ENCODE measurements around the gene TGFBR3.
"Not testable (repeated sequence)": the region's sequence is repeated elsewhere in the genome, so short reads cannot be mapped to it uniquely, and the experiment has no call there.

TGFBR3 gene

DNA sequence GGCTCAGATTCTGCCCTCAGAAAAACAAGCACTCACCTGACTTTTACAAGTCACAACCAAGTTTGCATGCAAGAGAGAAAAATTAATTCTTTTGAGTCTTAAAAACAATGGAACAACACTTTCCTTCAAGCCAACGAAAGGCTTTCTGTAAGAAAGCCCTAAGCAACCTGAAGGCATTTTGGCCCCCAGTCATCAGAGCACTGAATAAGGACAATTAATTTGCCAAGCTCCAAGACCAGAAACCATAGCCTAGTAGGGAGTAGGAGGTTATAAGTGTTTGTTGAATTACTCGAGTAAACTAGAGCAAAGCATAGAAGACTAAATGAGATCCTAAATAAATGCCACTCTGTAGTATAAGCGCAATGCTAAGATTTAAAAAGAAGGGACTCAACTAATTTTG is 4.7 kb downstream of the TGFBR3 start:
- no peak for FAIRE-seq

DNA sequence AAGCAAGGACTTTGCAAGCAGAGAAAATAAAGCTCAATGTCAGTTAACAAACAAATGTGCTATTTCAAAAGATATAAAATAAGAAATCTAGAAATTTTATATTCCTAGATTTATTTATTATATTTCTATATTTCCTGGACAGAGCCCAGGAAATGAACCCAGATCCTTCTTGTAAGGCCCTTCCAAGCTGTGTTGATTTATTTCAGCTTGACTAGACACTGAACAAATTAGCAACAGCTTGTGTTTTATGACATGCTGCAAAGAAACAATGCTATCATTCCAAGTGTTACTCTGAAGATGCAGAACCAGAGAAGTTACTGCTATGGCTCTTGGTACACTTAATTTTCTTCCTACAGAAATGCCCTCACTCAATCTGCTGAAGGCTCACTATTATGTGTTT is 6.2 kb downstream of the TGFBR3 start:
- no peak for FAIRE-seq

DNA sequence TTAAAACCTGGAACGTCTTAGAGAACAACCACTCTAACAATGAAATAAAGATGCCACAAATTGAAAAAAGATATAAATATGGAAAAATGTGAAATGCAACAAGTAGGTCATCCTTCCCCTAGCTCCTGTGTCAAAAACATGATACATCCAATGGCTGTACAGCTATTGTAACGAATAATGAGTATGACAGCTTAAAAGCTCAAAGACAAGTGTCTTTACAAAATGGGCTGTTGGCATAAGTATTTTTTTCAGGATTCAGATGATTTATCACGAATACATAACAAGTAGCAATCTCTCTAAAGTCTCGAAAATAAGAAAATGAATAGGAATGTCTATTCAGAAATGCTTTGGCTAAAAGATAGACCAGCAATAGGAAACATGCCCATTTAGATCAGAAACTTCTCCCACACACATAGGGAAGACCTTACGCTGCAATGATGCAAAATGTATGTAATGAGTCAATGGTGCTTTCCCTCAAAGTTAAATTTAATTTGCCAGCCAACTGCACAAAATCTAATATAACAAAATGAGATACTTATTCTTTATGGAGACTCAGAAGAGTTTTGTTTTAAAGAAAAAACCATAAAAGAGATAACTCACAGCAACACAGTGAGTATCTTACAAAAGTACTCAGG is 8.3 kb downstream of the TGFBR3 start:
- no peak for FAIRE-seq

DNA sequence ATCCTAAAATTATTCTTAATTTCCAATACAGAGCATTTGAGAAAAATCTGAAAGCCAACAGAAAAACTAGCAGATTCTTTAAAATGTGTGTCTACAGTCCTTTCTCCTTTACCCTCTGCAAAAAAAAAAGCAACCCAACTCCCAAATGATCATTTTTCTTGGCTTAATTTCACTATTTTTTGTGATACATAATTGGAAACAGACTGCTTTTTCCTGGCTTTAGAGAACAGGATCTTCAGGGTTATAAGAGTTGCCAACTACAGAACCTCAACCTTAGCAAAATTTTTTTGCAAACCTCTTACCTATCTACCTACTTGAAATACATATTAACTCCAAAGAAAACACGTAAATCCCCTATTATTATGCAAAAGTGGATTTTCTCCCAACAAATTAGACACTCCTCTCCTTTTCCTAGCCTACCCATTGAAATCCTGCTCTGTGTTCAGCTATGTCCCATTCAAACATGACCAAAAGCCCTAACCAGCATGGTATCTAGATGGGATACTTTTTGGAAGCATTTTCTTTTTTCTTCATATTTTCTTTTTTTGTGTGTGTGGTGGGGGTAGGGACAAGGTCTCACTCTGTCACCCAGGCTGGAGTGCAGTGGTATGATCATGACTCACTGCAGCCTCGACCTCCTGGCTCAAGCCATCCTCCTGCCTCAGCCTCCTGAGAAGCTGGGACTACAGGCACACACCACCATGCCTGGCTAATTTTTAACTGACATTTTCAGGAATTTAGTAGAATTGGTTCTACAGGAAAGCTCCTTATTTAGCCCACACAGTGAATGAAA is 9.0 kb downstream of the TGFBR3 start:
- FAIRE-seq: no peak

DNA sequence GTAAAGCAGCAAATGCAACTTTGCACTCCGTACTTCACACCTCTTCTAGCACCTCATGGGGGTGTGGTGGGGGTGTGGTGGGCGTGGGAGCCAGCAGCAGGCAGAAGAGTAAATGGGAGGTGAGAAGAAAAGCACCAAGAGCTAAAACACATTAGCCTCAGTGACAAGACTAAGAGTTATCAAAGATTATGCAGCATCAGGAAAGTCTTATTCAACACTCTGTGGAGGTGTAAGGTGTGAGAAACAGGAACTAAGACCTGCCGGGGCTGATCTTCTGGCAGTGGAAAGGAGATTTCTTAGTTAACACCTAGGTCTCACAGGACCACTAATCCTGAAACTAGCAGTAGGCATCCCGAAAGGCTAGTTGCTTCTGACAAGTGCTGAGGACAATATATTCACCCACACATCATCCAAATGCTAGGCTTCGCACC is 9.9 kb downstream of the TGFBR3 start:
- no peak for FAIRE-seq

DNA sequence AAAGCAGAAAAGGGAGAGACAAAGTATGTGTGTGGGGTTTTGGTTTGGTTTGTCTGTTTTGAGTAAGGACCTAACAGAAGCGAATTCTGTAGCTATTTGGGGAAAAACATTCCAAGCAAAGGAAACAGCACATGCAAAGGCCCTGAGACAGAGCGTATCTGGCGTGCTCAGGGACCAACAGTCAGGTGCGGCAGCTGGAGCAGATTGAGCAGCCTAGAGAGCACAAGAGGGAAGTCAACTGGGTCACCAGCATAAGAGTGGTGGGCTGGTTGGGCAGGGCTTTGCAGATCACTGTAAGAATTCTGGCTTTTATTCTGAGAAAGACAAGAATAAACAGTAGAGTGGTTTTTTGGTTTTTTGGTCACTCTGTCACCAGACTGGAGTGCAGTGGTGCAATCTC is 11.8 kb downstream of the TGFBR3 start:
- FAIRE-seq: no peak

DNA sequence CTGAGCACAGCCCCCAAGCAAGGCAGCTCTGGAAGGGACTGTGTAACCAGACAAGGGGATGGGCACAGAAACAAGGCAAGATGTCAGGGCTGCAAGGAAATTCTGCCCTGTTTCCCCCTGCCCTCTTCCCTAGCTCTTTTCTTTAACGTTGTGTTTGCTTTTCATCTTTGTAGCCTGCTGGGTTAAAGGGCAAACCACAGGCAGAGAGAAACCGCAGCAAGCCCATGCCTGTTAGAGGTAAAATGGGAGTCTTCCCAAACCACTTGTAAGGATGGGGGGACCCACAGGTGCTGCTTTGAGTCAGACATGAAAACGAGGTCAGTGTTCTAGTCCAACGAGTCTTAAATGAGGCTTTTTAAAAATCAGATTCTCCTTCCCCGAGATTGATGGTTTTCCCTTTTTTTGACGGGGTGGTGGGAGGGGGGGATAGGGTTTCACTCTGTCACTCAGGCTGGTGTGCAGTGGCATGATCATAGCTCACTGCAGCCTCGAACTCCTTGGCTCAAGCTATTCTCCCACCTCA is 13.3 kb downstream of the TGFBR3 start:
- no peak for FAIRE-seq

DNA sequence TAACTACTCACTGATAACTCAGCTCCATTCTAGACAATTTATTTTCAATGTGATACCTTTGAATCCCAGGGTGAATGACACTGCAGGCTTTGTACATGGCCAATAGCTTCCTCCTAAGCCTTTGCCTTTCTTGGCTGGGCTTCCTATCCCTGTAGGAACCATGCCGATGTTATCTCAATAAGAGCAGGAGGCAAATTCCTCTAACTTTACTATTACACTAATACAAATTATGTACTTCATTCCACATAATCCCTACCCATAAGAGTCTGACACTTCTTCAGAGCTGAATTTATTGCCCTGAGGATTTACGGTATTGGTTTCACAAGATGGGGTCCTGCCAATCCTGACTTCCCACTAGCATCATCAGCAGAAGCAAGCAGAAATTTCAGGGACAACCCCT is 14.0 kb downstream of the TGFBR3 start:
- FAIRE-seq: no peak

DNA sequence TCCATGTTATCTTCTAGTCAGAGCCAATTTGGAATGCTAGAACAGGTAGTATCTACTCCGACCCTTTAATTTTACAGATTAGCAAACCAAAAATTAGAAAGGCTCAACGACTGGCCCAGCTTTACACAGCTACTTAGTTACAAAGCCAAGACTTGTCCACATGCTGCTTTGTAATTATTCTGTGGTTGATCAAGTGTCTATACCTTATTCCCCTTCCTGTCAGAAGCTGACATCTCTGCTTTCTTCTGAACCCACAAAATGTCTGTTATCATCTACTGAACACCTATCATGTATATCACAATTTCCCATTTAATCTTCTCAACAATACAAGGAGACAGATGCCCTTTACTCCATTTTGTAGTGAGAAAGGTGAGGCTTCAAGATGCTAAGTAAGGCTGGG is 15.6 kb downstream of the TGFBR3 start:
- FAIRE-seq: no peak

DNA sequence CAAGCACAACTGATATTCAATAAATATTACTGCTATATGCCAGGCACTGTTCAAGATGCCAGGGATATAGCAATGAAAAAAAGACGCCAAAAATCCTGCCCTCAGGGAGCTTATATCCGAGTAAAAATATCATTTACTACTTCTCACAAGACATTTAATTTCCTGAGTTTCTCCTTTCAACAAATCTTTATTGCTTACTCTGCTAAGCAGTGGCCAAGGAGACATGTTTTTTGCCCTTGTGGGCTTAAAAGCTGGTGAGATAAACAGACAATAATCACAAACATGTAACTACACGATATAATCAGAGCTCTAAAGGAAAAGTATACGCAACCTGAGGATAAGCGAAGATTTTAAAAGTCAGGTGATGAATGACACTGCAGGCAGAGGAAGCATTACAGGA is 19.5 kb downstream of the TGFBR3 start:
- no peak for FAIRE-seq

DNA sequence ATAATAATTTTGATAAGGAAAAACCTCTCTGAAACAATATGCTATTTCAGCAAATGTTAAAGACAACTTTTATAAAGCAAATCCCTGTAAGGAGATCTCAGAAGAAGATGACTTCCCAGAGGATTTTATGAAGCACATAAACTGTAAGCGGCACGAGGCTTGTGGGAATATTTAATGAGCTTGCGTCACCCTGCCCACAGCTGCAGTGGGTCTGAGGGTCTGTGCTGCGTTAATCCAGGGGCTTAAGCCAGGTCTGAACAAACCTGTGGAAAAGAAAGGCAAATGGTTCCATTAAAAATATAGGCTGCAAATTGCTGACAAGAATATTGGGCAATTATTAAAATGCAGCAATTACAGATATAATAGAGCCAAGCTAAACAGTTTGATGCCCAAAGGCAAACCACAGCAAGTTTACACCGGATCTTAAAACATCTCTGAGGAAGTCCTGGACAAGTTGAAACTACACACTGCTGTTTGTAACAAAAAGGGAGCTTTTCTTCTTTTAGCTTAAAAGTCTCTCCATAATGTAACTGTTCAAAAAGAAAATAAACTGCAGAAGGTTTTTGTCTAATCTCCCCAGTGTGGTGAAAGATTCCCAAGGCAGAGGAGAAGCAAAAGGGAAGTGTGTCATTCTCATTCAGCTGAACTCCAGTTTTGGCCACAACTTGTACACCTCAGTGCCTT is 21.8 kb downstream of the TGFBR3 start:
- FAIRE-seq: no peak

DNA sequence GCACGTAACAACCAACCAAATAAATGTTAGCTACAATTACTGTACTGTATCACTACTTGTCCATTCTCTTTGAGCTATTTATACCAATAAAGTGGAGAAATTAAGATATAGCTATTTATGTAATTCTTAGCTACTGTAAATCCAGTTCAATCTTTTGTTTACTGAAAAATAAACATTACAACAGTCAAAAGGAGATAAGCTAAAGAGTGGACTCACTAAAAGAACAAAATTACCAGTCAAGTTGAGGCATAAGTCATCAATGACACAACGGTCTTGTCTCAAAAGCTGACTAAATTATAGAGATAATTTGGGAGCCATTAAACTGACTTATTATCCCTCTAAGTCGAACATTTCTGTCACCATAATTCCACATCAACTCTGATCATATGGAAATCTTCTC is 22.5 kb downstream of the TGFBR3 start:
- no peak for FAIRE-seq

DNA sequence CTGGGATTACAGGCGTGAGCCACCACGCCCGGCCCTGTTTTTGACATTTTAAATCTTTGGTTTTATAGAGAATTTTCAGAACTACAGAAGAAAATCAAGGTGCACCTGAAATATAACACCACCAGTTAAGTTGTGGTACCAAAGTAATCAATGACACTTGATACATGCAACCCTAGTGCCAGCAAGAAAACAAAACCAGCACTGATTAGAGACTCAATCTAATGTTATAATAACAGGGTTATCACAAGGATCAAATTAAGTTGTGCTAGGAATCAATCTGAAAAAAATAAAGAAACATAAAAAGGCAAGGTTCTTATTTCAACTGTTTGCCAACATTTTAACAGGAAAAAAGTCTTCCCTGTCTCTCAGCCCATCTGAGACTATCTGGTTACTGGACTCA is 23.8 kb downstream of the TGFBR3 start:
- no peak for FAIRE-seq

DNA sequence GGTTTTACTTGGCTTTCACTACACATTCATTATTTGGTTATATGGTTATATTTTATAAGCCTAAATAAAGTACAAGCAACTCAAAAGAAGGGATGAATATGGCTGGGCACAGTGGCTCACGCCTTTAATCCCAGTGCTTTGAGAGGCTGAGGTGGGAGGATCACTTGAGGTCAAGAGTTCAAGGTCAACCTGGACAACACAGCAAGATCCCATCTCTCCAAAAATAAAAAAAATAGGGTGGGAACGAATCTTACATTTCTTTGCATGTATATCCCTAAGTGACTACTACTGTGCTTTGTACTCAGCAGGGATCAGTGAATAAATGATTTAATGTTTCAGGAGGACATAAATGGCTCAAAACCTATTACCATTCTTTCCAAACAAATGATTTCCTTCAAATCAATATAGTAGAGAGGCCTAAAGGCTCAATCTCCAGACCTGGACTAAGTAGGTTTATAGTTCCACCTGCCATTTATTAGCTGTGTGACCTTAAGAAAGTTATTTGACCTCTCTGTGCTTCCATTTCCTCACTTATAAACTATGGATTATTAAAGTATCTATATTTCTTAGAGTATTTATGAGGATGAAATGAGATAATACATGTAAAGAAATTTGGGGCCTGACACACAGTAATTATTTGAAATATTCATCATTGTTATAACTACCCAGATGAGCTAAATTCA is 28.3 kb downstream of the TGFBR3 start:
- no peak for FAIRE-seq

DNA sequence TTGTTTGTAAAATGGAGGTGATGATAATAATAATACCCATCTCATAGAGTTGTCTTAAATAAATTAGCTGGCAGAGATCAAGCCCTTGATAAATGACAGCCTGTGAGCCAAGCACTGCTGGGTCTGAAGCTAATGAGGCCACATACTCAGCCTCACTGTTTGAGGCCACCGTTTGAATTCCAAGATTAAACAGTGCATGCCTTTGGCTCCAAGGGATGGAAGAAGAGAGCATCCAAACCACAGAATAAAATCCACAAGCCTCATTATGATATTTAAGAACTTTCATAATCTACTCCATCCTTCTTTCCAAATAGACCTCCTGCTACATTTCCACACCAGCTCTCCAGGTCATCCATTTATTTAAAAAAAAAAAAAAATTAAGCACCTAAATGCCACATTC is 29.0 kb downstream of the TGFBR3 start:
- FAIRE-seq: no peak

DNA sequence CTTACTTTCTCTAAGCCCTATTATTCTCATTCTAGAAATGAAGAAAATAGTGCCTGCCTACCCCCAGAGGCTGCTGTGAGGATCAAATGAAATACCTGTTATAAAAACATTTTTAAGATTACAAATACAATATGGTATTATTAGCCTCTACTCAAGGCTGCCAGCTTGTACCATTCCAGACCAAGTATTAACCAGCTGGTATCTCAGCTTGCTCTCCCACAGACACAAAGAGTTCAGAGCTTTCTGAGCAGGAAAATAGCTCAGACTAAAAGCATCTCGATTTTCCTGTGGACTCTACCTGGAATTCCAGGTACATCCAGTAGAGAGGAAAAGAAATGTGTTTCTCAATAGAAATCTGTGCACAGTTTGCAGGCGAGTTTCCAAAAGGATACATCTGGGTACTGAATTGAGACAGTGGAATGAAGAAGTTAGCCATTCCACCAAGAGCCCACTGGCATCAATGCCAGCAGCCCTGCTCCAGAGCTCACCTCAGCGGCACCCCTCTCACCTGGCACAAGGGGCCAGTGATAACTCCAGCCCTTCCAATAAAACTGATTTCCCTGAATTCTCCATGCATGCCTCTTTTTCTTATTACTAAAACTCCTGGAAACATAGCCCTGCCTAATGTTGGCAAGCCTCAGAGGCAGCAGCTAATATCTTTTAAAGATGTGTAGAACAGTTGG is 31.0 kb downstream of the TGFBR3 start:
- no peak for FAIRE-seq

DNA sequence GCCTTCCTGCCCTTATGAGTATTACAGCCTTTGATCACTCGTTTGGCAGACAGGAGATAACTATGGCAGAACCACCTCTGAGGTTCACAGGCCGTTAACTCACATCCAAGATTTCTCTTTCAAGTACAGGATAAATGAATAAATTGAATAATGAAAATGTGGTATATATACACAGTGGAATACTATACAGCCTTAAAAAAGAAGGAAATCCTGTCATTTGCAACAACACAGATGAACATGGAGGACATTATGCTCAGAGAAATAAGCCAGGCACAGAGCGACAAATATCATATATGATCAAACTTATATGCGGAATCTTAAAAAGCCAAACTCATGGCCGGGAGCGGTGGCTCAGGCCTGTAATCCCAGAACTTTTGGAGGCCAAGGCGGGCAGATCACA is 32.6 kb downstream of the TGFBR3 start:
- no peak for FAIRE-seq

DNA sequence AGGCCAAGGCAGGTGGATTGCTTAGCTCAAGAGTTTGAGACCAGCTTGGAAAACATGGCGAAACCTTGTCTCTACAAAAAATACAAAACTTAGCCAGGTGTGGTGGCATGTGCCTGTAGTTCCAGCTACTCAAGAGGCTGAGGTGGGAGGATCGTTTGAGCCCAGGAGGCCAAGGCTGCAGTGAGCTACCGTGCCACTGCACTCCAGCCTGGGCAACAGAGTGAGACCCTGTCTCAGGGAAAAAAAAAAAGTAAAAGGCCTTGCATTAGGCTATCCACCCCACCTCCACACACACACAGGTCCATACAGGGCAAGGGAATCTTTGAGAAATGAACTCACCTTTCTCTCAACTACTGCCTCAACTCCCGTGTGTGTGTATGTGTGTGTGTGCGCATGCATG is 33.9 kb downstream of the TGFBR3 start:
- not testable (repeated sequence) for FAIRE-seq

DNA sequence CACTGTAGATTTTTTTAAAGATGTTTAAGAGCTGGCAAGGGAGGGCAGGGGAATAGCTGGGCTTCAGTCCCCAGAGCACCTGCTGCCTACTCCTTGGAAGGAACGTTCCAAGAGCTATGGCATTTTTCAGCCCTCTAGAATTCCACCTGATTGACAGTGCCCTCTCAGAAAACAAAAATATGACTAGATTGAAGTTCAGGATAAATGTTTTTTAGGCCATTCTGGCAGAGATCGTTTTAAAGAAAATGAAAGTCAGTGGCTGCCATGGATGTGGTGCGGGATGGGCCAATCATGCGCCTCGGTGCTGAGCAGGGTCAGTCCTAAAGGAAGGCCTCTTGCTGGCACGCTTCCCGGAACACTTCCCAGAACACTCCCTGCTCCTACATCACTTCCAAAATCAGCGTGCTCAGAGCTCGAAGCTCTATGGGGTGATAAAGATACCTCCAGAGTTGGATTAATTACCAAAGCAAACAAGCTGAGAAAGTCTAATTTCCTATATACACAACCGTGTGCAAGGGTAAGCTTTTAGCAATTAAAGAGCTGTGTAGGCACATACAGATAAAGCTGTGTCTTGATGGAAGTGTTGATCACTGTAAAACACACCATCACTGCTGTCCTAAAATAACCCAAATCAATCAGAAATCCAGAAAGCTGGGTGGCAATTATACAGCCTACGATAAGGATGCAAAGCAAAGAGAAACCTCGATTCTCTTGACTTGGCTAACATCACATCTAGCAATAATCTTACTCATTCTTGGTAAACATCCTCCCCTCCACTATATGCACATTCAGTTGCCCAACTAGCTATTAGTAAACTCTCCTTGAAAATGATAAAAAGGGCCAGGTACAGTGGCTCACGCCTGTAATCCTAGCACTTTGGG is 34.6 kb downstream of the TGFBR3 start:
- no peak for FAIRE-seq

DNA sequence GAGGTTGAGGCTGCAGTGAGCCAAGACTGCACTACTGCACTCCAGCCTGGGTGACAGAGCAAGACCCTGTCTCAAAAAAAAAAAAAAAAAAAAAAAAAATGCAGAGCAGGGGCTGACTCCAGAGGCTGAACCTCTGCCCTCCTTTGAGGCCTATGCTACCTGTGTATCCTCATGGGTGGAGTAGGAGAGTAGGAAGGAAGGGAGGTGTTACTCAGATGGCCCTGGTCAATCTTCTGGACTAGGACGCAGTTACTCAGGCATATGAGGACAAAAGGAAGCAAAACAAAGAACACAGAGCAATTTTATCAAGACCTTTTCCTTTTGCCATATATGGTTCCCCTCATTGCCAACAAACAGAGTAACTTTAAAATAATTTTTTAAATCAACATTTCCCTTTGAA is 35.2 kb downstream of the TGFBR3 start:
- FAIRE-seq: no peak

DNA sequence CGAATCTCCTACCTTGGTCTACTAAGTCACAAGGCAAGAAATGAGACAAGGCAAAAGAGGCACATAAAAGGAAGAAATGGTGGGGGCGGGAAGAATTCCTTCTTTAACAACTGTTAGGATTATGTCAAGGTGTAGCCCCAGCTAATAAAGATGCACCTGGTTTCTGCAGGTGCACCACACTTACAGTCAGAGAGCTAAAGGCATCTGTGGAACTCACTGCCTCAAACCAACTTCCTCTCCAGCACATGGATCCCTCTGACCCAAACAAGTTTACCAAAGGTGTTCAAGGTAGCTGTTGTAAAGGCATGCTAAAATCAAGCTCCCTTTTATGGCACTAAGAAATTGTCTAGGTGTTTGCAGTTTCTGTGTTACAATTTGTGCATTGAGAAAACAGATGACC is 38.1 kb downstream of the TGFBR3 start:
- no peak for FAIRE-seq

DNA sequence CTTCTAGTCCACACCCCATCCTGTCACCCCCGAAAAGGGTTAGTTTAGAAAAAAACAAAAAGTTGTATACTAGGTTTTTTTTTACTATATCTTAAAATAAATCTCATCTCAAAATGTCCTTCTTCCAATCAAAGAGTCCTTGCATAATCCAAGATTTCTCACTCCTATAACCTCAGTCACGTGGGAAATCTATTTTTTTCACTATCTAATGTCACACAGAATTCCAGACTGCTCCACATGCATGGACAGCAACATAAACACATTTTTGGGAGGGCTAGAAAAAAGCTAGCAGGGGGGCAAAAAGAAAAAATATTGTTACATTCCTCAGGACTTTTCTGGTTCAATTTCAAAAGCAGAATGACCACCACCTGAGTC is 39.3 kb downstream of the TGFBR3 start:
- FAIRE-seq: no peak

Data from colon (tissue), 2 donors.